ENCODE measurements around the gene PSMB8.

The PSMB8 gene

DNA sequence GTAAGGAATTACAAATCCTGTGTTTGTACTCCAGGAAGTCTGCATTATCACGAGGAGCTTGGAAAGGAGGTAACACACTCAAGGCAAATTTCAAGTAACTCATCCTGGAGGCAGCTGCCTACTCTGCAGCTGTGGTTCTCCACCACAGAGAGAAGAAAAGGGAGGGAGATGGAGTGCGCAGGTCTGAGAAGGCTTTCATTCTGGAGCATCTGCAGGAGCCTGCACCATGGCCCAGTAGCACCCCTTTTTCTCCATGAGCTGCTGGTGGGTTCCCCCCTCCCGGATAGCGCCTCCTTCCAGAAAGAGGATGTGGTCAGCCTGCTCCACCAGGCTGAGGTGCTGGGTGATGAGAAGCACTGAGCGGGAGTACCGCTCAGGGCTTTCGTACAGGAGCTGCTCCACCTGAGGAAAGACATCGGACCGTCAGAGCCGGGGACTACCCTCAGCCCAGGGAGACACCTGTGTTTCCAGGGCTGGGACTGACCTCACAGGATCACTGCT is 1.6 kb upstream of the PSMB8 start:
- TF ChIP-seq, protein P1, sequence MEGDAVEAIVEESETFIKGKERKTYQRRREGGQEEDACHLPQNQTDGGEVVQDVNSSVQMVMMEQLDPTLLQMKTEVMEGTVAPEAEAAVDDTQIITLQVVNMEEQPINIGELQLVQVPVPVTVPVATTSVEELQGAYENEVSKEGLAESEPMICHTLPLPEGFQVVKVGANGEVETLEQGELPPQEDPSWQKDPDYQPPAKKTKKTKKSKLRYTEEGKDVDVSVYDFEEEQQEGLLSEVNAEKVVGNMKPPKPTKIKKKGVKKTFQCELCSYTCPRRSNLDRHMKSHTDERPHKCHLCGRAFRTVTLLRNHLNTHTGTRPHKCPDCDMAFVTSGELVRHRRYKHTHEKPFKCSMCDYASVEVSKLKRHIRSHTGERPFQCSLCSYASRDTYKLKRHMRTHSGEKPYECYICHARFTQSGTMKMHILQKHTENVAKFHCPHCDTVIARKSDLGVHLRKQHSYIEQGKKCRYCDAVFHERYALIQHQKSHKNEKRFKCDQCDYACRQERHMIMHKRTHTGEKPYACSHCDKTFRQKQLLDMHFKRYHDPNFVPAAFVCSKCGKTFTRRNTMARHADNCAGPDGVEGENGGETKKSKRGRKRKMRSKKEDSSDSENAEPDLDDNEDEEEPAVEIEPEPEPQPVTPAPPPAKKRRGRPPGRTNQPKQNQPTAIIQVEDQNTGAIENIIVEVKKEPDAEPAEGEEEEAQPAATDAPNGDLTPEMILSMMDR (IDR thresholded peaks at IDR 0.05), result no peak

- TF ChIP-seq, protein P1 (IDR thresholded peaks at IDR 0.05), result no peak
Measured at GRCh38 chr6:32844839-32845383, 1.1 kb upstream of the PSMB8 start.

DNA sequence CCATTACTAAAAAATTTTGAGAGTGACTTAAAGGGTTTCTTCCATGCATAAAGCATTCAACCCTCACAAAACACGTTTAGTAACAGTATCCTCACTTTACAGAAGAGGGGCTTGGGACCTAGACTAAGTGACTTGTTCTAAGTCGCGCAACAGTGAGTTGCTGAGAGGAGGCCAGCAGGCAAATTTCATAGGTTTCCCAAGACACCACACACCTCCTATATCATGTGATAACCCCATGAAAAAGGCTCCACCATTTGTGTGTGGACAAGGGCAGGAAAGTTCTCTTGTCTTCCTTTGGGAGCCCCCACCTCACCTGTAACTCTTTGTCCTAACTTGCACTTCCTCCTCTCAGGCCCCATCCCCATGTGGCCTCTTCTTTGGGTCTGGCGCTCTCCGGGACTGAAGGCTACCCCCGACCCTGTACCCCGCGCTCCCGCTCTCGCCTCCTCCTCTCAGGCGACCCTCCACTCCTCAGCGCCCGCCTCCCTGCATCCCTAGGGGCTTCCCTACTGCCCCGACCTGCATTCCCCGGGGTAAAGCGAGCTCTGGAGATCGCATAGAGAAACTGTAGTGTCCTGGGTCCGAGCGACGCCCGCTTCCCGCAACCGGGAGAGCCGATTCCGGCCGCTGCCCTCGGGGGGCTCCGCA is 392 bp downstream of the PSMB8 start:
- TF ChIP-seq, protein P1 (IDR thresholded peaks at IDR 0.05), result no peak

DNA sequence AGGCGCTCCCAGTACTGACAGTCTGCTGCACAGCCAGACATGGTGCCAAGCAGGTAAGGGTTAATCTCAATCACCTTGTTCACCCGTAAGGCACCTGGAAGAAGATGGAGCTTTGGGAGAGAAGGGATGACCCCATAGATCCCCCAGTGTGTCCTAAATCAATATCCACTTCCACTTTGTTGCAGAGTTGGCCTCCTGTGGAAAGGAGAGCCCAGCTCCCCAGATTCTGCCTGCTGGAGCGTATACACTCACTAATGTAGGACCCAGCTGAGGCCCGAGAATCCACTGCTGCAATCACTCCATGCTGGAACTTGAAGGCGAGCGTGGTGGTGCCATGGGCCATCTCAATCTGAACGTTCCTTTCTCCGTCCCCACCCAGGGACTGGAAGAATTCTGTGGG is 1.2 kb downstream of the PSMB8 start:
- TF ChIP-seq, protein P1 (IDR thresholded peaks at IDR 0.05), result no peak

GRCh38 chr6:32842021-32842650 is 1.7 kb downstream of the PSMB8 start:
- TF ChIP-seq, protein P1 (IDR thresholded peaks at IDR 0.05), result no peak

DNA sequence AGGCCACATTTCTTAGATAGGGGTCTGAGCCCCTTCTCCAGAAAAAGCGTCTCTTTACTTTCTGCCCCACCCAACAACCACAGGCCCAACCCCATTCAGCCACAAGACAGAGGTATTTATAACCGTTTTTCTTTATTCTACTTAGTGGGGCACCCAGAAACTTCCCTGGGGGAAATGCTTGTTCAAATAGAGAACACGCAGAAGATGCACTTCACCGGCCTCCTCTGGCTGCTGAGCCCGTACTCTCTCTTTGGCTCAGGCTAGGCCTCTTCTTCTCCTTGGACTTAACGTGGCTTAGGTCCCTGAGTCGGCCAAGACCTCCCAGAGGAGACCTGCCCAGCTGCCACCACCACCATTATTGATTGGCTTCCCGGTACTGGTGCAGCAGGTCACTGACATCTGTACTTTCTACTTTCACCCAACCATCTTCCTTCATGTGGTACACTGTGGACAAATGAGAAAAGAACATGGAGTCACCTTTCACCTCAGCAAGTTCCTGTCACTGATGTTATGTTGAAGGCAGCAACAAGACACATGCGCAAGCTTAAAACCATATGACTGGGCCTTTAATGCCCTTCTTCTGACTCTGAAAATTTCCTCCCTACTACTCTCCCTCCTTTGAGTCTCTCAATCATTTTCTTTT is 3.1 kb downstream of the PSMB8 start:
- TF ChIP-seq, protein P1 (IDR thresholded peaks at IDR 0.05), result no peak

GRCh38 chr6:32839356-32839755 is 4.5 kb downstream of the PSMB8 start:
- TF ChIP-seq, protein P1 (IDR thresholded peaks at IDR 0.05), result no peak
